ENCODE measurements around the gene GNG2. TPM values are rescaled to one million over a fixed set of nuclear protein-coding genes. Genes with fewer than 3 reads are reported as not detected.

The GNG2 gene
- total RNA-seq, 5 donors from 2014 or later (not counting 1 experiment from before 2014, with no cell fraction given): 82.2 to 197 (median 99.0) TPM

DNA sequence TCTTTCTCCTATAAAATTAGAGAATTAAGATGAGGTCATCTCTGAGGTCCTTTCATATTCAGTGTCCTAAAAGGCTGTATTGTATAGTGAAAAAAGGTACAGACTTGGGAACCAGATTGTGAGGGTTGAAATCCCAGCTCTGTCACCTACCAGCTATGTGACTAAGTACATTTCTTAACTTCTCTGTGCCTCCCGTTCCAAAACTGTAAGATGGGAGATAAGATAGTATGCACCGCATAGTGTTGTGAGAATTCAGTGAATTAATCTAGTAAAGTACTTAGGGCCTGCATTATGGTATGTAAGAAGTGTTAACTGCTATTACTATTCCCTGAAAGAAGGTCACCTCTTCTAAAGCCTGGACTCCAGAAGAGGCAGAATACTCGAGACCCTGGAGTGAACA lies 60.6 kb downstream of the GNG2 start:
- Mint-ChIP-seq H3K4me3 (no peak overlapping the region), H3K36me3 (peaks cover 36% of the 10 kb centered on the region), H3K9me3 (no peaks in the 10 kb centered on the region), H3K27me3 (no peaks in the 10 kb centered on the region), H3K27ac (no peak overlapping the region), H3K4me1 (peaks cover 61 to 66% (median 62%) of the 10 kb centered on the region in 3 donors)
- ChIA-PET POLR2A (no interaction called here), CTCF (no interaction called here)
- DNase-seq (no peak), ATAC-seq (replicated peaks in 1 of 4) (no peak)
- H3K27ac ChIP-seq (ENCODE audit: low read length): no peak overlapping the region
- H3K27me3 ChIP-seq (replicated peaks in 1 of 2; ENCODE audit: control insufficient read depth in 2 of 2, extremely low read depth in 1 of 2, insufficient read depth in 2 of 2, low read length in 1 of 2): no peaks in the 10 kb centered on the region
- H3K4me3 ChIP-seq (ENCODE audit: control insufficient read depth in 1 of 2, extremely low read depth in 1 of 2, low read length in 1 of 2): no peak overlapping the region
- peaks cover 0 to 15% of the 10 kb centered on the region in 2 donors for H3K36me3 ChIP-seq (ENCODE audit: control insufficient read depth in 2 of 2, extremely low read depth in 1 of 2, insufficient read depth in 1 of 2, low read length in 1 of 2)
- 100% methylated on average over 1 of the region's 3 CpGs for WGBS (ENCODE audit: insufficient coverage)
- no peaks in the 10 kb centered on the region for H3K9me3 ChIP-seq
- H3K4me1 ChIP-seq (ENCODE audit: control insufficient read depth in 1 of 2, extremely low read depth in 1 of 2, insufficient read depth in 2 of 2, low read length in 2 of 2): peaks cover 15 to 23% of the 10 kb centered on the region in 2 experiments

DNA sequence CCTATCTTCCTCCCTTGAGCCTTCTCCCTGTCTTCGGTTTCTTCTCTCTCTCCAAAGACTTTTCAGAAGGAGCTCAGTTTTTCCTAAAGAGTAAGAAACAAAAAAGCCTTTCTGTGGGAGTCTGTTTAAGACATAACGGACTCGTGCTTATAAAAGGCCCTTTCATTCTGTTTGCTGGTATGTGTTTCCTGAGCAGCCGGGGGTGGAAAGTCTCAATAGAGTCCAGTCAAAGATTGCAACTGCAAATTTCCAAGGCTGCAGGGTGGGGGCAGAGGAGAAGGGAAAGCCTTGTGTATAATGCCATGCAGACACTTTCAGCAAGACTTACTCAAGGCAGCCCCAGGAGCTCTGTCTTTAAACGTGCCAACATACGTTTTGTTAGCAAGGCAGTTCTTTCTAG lies 62.2 kb downstream of the GNG2 start:
- peaks cover 62 to 66% (median 65%) of the 10 kb centered on the region in 3 donors for H3K4me1 Mint-ChIP-seq

DNA sequence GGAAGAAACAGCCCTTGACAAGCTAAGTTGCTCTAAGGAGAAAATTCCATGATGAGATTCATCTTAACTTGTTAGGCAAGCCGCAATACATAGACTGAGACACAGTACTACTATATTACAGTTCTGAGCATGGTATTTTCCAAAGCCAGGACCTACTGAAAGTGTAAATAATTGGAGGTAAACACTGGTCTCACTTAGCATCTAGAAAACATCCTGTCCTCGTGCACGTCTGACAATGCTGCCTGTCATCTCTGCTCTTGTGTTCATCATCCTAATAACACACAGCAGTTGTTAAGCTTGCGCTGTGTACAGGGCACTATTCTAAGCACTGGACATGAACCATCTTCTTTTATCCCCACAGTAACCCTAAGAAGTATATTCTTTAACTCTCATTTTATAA lies 64.2 kb downstream of the GNG2 start:
- ChIA-PET CTCF (interaction anchor here in 1 of 2 donors (0.6 kb wide), 1 partner anchor 82 kb away, joined by 4 read pairs; no protein-coding TSS in a partner anchor), POLR2A (interaction anchor here in 1 of 2 donors (0.5 to 0.6 kb wide), 3 partner anchors 10 to 220 kb away, joined by 3 to 9 read pairs (median 3); no protein-coding TSS in a partner anchor)
- Histone ChIP-seq H3K4me3 (ENCODE audit: control insufficient read depth in 1 of 2, extremely low read depth in 1 of 2, low read length in 1 of 2) (no peak overlapping the region), H3K9me3 (no peaks in the 10 kb centered on the region), H3K27ac (ENCODE audit: low read length) (no peak overlapping the region), H3K36me3 (ENCODE audit: control insufficient read depth in 2 of 2, extremely low read depth in 1 of 2, insufficient read depth in 1 of 2, low read length in 1 of 2) (peaks cover 0 to 14% of the 10 kb centered on the region in 2 donors), H3K27me3 (replicated peaks in 1 of 2; ENCODE audit: control insufficient read depth in 2 of 2, extremely low read depth in 1 of 2, insufficient read depth in 2 of 2, low read length in 1 of 2) (no peaks in the 10 kb centered on the region), H3K4me1 (ENCODE audit: control insufficient read depth in 1 of 2, extremely low read depth in 1 of 2, insufficient read depth in 2 of 2, low read length in 2 of 2) (peaks cover 21 to 28% of the 10 kb centered on the region in 2 experiments)
- ATAC-seq (replicated peaks in 1 of 4) (peak in 1 of 4 experiments; percentile 14), DNase-seq (no peak)
- peak overlapping the region in 1 of 2 donors; percentile 40 for H3K27ac Mint-ChIP-seq
- H3K4me3 Mint-ChIP-seq: no peak overlapping the region
- peaks cover 38% of the 10 kb centered on the region for H3K36me3 Mint-ChIP-seq
- H3K27me3 Mint-ChIP-seq: no peaks in the 10 kb centered on the region
- no peaks in the 10 kb centered on the region for H3K9me3 Mint-ChIP-seq
- WGBS (ENCODE audit: insufficient coverage): 100% methylated on average over 1 of the region's 4 CpGs
- peaks cover 74 to 82% (median 74%) of the 10 kb centered on the region in 3 donors for H3K4me1 Mint-ChIP-seq

More for the DNA sequence above, 62.2 kb downstream of the GNG2 start:
- 86% methylated on average over 4 of the region's 6 CpGs for WGBS (ENCODE audit: insufficient coverage)
- ChIA-PET CTCF (interaction anchor here in 1 of 2 donors (0.6 to 1.6 kb wide), 4 partner anchors 17 to 75 kb away, joined by 3 to 7 read pairs (median 3); no protein-coding TSS in a partner anchor), POLR2A (interaction anchor here in 1 of 2 donors (0.6 kb wide), 1 partner anchor 152 kb away, joined by 3 read pairs; no protein-coding TSS in a partner anchor)
- Mint-ChIP-seq H3K27me3 (no peaks in the 10 kb centered on the region), H3K9me3 (no peaks in the 10 kb centered on the region), H3K36me3 (peaks cover 34% of the 10 kb centered on the region), H3K4me3 (peak overlapping the region in 1 of 3 donors; percentile 28), H3K27ac (peak overlapping the region; percentile 12 to 64)
- no peak overlapping the region for H3K4me3 ChIP-seq (ENCODE audit: control insufficient read depth in 1 of 2, extremely low read depth in 1 of 2, low read length in 1 of 2)
- no peak overlapping the region for H3K27ac ChIP-seq (ENCODE audit: low read length)
- ATAC-seq (replicated peaks in 1 of 4): no peak
- no peaks in the 10 kb centered on the region for H3K9me3 ChIP-seq
- no peak for DNase-seq
- peaks cover 0 to 6% of the 10 kb centered on the region in 2 donors for H3K36me3 ChIP-seq (ENCODE audit: control insufficient read depth in 2 of 2, extremely low read depth in 1 of 2, insufficient read depth in 1 of 2, low read length in 1 of 2)
- no peaks in the 10 kb centered on the region for H3K27me3 ChIP-seq (replicated peaks in 1 of 2; ENCODE audit: control insufficient read depth in 2 of 2, extremely low read depth in 1 of 2, insufficient read depth in 2 of 2, low read length in 1 of 2)
- peaks cover 15% of the 10 kb centered on the region in 2 experiments for H3K4me1 ChIP-seq (ENCODE audit: control insufficient read depth in 1 of 2, extremely low read depth in 1 of 2, insufficient read depth in 2 of 2, low read length in 2 of 2)

DNA sequence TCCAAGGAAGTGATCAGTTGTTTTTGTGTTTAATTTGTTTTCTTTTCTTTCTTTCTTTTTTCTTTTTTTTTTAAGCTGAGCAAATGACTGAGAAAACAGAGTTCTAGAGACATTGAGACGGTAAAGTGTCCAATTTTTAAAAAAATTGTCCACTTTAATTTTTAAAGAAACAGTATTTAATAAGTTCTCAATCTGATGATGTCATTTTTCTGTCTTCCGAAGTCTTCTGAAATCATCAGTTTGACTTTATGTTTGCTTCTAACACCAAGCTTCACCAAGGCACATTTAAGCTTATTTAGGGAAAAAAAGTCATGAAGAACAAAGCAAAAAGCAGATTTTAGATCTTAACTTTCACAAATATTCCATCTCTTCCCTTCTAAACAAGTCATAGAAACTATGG lies 65.6 kb downstream of the GNG2 start:
- no peak for DNase-seq
- no peaks in the 10 kb centered on the region for H3K9me3 ChIP-seq
- POLR2A ChIA-PET: interaction anchor here in 1 of 2 donors (0.6 kb wide), 1 partner anchor 62 kb away, joined by 3 read pairs; no protein-coding TSS in a partner anchor
- H3K4me3 Mint-ChIP-seq: no peak overlapping the region
- H3K4me1 Mint-ChIP-seq: peaks cover 77 to 87% (median 79%) of the 10 kb centered on the region in 3 donors
- peaks cover 0 to 3% (median 0%) of the 10 kb centered on the region in 3 donors for H3K9me3 Mint-ChIP-seq
- no peak overlapping the region for H3K4me3 ChIP-seq (ENCODE audit: control insufficient read depth in 1 of 2, extremely low read depth in 1 of 2, low read length in 1 of 2)
- H3K27ac ChIP-seq (ENCODE audit: low read length): no peak overlapping the region
- H3K27ac Mint-ChIP-seq: peak overlapping the region in 1 of 2 donors; percentile 43
- no peak for ATAC-seq (replicated peaks in 1 of 4)
- H3K4me1 ChIP-seq (ENCODE audit: control insufficient read depth in 1 of 2, extremely low read depth in 1 of 2, insufficient read depth in 2 of 2, low read length in 2 of 2): peaks cover 30 to 42% of the 10 kb centered on the region in 2 experiments
- peaks cover 32% of the 10 kb centered on the region for H3K36me3 Mint-ChIP-seq
- H3K27me3 Mint-ChIP-seq: no peaks in the 10 kb centered on the region
- CTCF ChIA-PET: no interaction called here
- peaks cover 0 to 19% of the 10 kb centered on the region in 2 donors for H3K36me3 ChIP-seq (ENCODE audit: control insufficient read depth in 2 of 2, extremely low read depth in 1 of 2, insufficient read depth in 1 of 2, low read length in 1 of 2)
- WGBS (ENCODE audit: insufficient coverage): no CpG with 5 or more reads among the region's 2 CpGs
- no peaks in the 10 kb centered on the region for H3K27me3 ChIP-seq (replicated peaks in 1 of 2; ENCODE audit: control insufficient read depth in 2 of 2, extremely low read depth in 1 of 2, insufficient read depth in 2 of 2, low read length in 1 of 2)

DNA sequence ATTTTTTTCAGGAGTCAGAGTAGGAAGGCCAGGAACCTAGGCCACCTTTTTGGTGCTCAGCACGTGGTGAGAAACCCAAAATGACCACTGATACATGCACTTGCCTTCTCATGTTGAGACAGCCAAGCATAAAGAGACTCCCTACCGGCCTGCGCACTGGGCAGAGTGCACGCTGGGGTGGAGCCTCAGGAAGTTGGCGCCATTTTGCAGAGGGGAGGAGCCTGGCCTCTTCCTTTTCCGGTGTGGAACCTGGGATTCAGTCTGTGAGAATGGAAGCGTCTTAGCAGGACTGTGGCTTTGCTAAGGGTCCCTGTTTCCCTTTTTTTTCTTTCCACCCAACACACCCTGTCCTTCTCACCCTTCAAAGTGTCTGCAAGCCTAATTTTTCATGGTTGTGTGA lies 66.0 kb downstream of the GNG2 start:
- Mint-ChIP-seq H3K4me1 (peaks cover 77 to 87% (median 79%) of the 10 kb centered on the region in 3 donors), H3K9me3 (peaks cover 0 to 3% (median 0%) of the 10 kb centered on the region in 3 donors), H3K4me3 (no peak overlapping the region), H3K27me3 (no peaks in the 10 kb centered on the region), H3K36me3 (peaks cover 36% of the 10 kb centered on the region), H3K27ac (peak overlapping the region; percentile 23 to 43)
- peaks cover 30 to 45% of the 10 kb centered on the region in 2 experiments for H3K4me1 ChIP-seq (ENCODE audit: control insufficient read depth in 1 of 2, extremely low read depth in 1 of 2, insufficient read depth in 2 of 2, low read length in 2 of 2)
- DNase-seq (no peak), ATAC-seq (replicated peaks in 1 of 4) (no peak)
- CTCF ChIA-PET: no interaction called here
- H3K9me3 ChIP-seq: no peaks in the 10 kb centered on the region
- H3K4me3 ChIP-seq (ENCODE audit: control insufficient read depth in 1 of 2, extremely low read depth in 1 of 2, low read length in 1 of 2): no peak overlapping the region
- no peak overlapping the region for H3K27ac ChIP-seq (ENCODE audit: low read length)
- WGBS (ENCODE audit: insufficient coverage): 100% methylated on average over 3 of the region's 7 CpGs
- H3K27me3 ChIP-seq (replicated peaks in 1 of 2; ENCODE audit: control insufficient read depth in 2 of 2, extremely low read depth in 1 of 2, insufficient read depth in 2 of 2, low read length in 1 of 2): no peaks in the 10 kb centered on the region
- POLR2A ChIA-PET: interaction anchor here in 1 of 2 donors (0.6 kb wide), 1 partner anchor 63 kb away, joined by 3 read pairs; no protein-coding TSS in a partner anchor
- peaks cover 0 to 21% of the 10 kb centered on the region in 2 donors for H3K36me3 ChIP-seq (ENCODE audit: control insufficient read depth in 2 of 2, extremely low read depth in 1 of 2, insufficient read depth in 1 of 2, low read length in 1 of 2)

DNA sequence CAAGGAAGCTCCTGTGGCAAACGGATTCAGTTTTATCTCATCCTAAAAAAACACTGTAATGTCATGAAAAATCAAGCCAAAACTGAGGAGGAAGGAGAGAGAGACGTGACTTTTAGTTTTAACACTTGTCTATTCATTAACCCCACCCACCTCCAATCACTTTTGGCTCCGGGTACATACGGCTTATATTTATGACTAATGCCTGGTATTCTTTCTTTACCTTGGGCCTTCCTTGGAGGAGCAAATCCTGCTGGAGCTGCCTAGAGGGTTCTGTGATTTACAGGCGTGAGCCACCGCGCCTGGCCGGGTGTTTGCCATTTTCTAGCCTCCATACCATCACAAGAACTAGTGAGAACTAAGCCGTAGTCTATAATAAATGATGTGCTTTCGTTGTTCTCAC lies 68.2 kb downstream of the GNG2 start:
- H3K27me3 ChIP-seq (replicated peaks in 1 of 2; ENCODE audit: control insufficient read depth in 2 of 2, extremely low read depth in 1 of 2, insufficient read depth in 2 of 2, low read length in 1 of 2): no peaks in the 10 kb centered on the region
- POLR2A ChIA-PET: interaction anchor here in 1 of 2 donors (0.7 kb wide), 1 partner anchor 10 kb away, joined by 12 read pairs; no protein-coding TSS in a partner anchor
- Mint-ChIP-seq H3K27ac (no peak overlapping the region), H3K27me3 (no peaks in the 10 kb centered on the region), H3K4me1 (peaks cover 75 to 82% (median 77%) of the 10 kb centered on the region in 3 donors), H3K4me3 (no peak overlapping the region), H3K36me3 (peaks cover 44% of the 10 kb centered on the region), H3K9me3 (peaks cover 0 to 3% (median 0%) of the 10 kb centered on the region in 3 donors)
- H3K27ac ChIP-seq (ENCODE audit: low read length): no peak overlapping the region
- H3K9me3 ChIP-seq: no peaks in the 10 kb centered on the region
- DNase-seq (no peak), ATAC-seq (replicated peaks in 1 of 4) (no peak)
- H3K4me1 ChIP-seq (ENCODE audit: control insufficient read depth in 1 of 2, extremely low read depth in 1 of 2, insufficient read depth in 2 of 2, low read length in 2 of 2): peaks cover 20 to 35% of the 10 kb centered on the region in 2 experiments
- CTCF ChIA-PET: no interaction called here
- H3K36me3 ChIP-seq (ENCODE audit: control insufficient read depth in 2 of 2, extremely low read depth in 1 of 2, insufficient read depth in 1 of 2, low read length in 1 of 2): peaks cover 0 to 28% of the 10 kb centered on the region in 2 donors
- WGBS (ENCODE audit: insufficient coverage): 100% methylated on average over 2 of the region's 10 CpGs
- no peak overlapping the region for H3K4me3 ChIP-seq (ENCODE audit: control insufficient read depth in 1 of 2, extremely low read depth in 1 of 2, low read length in 1 of 2)
